ENCODE measurements around the gene SPTBN1. TPM values are rescaled to one million over a fixed set of nuclear protein-coding genes. Genes with fewer than 3 reads are reported as not detected.

The SPTBN1 gene
- polyA plus RNA-seq, 1 donor: 168 TPM

GRCh38 chr2:54618646-54619565, 162.8 kb downstream of the SPTBN1 start:
- 67% methylated on average over 2 of the region's 5 CpGs for WGBS (ENCODE audit: insufficient coverage, low lambda C conversion rate)
- Histone ChIP-seq H3K9me3 (ENCODE audit: control insufficient read depth, low read depth, low read length) (no peaks in the 10 kb centered on the region), H3K36me3 (ENCODE audit: control insufficient read depth, insufficient read depth, low read length) (peaks cover 88% of the 10 kb centered on the region), H3K27ac (ENCODE audit: low read length) (no peak overlapping the region), H3K27me3 (ENCODE audit: control insufficient read depth, insufficient read depth, low read length) (no peaks in the 10 kb centered on the region), H3K4me1 (ENCODE audit: control insufficient read depth, insufficient read depth, low read length) (no peaks in the 10 kb centered on the region), H3K4me3 (ENCODE audit: low read length) (no peak overlapping the region)
- no peak for DNase-seq

- Histone ChIP-seq H3K27me3 (ENCODE audit: control insufficient read depth, insufficient read depth, low read length) (no peaks in the 10 kb centered on the region), H3K27ac (ENCODE audit: low read length) (no peak overlapping the region), H3K4me3 (ENCODE audit: low read length) (no peak overlapping the region), H3K36me3 (ENCODE audit: control insufficient read depth, insufficient read depth, low read length) (peaks cover 87% of the 10 kb centered on the region), H3K9me3 (ENCODE audit: control insufficient read depth, low read depth, low read length) (no peaks in the 10 kb centered on the region), H3K4me1 (ENCODE audit: control insufficient read depth, insufficient read depth, low read length) (no peaks in the 10 kb centered on the region)
- 100% methylated on average over 2 of the region's 9 CpGs for WGBS (ENCODE audit: insufficient coverage, low lambda C conversion rate)
- no peak for DNase-seq
Observed at GRCh38 chr2:54619660-54620231, 163.6 kb downstream of the SPTBN1 start.

- no peaks in the 10 kb centered on the region for H3K27me3 ChIP-seq (ENCODE audit: control insufficient read depth, insufficient read depth, low read length)
- no peaks in the 10 kb centered on the region for H3K4me1 ChIP-seq (ENCODE audit: control insufficient read depth, insufficient read depth, low read length)
- WGBS (ENCODE audit: insufficient coverage, low lambda C conversion rate): no CpG with 5 or more reads among the region's 5 CpGs
- peaks cover 90% of the 10 kb centered on the region for H3K36me3 ChIP-seq (ENCODE audit: control insufficient read depth, insufficient read depth, low read length)
- no peak overlapping the region for H3K4me3 ChIP-seq (ENCODE audit: low read length)
- DNase-seq: no peak
- H3K27ac ChIP-seq (ENCODE audit: low read length): no peak overlapping the region
- no peaks in the 10 kb centered on the region for H3K9me3 ChIP-seq (ENCODE audit: control insufficient read depth, low read depth, low read length)
Observed at GRCh38 chr2:54620948-54621347, 164.8 kb downstream of the SPTBN1 start.

- DNase-seq: peak; percentile 50 to 55
- Histone ChIP-seq H3K4me3 (ENCODE audit: low read length) (no peak overlapping the region), H3K27me3 (ENCODE audit: control insufficient read depth, insufficient read depth, low read length) (no peaks in the 10 kb centered on the region), H3K9me3 (ENCODE audit: control insufficient read depth, low read depth, low read length) (peaks cover 3% of the 10 kb centered on the region), H3K27ac (ENCODE audit: low read length) (peak overlapping the region; percentile 50), H3K4me1 (ENCODE audit: control insufficient read depth, insufficient read depth, low read length) (peaks cover 5% of the 10 kb centered on the region), H3K36me3 (ENCODE audit: control insufficient read depth, insufficient read depth, low read length) (peaks cover 93% of the 10 kb centered on the region)
- WGBS (ENCODE audit: insufficient coverage, low lambda C conversion rate): 81% methylated on average over 3 of the region's 12 CpGs
Observed at GRCh38 chr2:54624591-54625071, 168.5 kb downstream of the SPTBN1 start.

GRCh38 chr2:54626131-54626530, 170.0 kb downstream of the SPTBN1 start:
- DNase-seq: no peak
- H3K27me3 ChIP-seq (ENCODE audit: control insufficient read depth, insufficient read depth, low read length): no peaks in the 10 kb centered on the region
- H3K4me3 ChIP-seq (ENCODE audit: low read length): no peak overlapping the region
- peaks cover 3% of the 10 kb centered on the region for H3K9me3 ChIP-seq (ENCODE audit: control insufficient read depth, low read depth, low read length)
- peaks cover 20% of the 10 kb centered on the region for H3K4me1 ChIP-seq (ENCODE audit: control insufficient read depth, insufficient read depth, low read length)
- H3K36me3 ChIP-seq (ENCODE audit: control insufficient read depth, insufficient read depth, low read length): peaks cover 93% of the 10 kb centered on the region
- WGBS (ENCODE audit: insufficient coverage, low lambda C conversion rate): 100% methylated on average over 1 of the region's 7 CpGs
- no peak overlapping the region for H3K27ac ChIP-seq (ENCODE audit: low read length)

- peaks cover 93% of the 10 kb centered on the region for H3K36me3 ChIP-seq (ENCODE audit: control insufficient read depth, insufficient read depth, low read length)
- peaks cover 3% of the 10 kb centered on the region for H3K9me3 ChIP-seq (ENCODE audit: control insufficient read depth, low read depth, low read length)
- WGBS (ENCODE audit: insufficient coverage, low lambda C conversion rate): 100% methylated on average over 1 of the region's 2 CpGs
- no peaks in the 10 kb centered on the region for H3K27me3 ChIP-seq (ENCODE audit: control insufficient read depth, insufficient read depth, low read length)
- peaks cover 20% of the 10 kb centered on the region for H3K4me1 ChIP-seq (ENCODE audit: control insufficient read depth, insufficient read depth, low read length)
- no peak overlapping the region for H3K27ac ChIP-seq (ENCODE audit: low read length)
- no peak overlapping the region for H3K4me3 ChIP-seq (ENCODE audit: low read length)
- no peak for DNase-seq
Observed at GRCh38 chr2:54626884-54627283, 170.8 kb downstream of the SPTBN1 start.

- no peak for DNase-seq
- Histone ChIP-seq H3K27me3 (ENCODE audit: control insufficient read depth, insufficient read depth, low read length) (no peaks in the 10 kb centered on the region), H3K27ac (ENCODE audit: low read length) (no peak overlapping the region), H3K9me3 (ENCODE audit: control insufficient read depth, low read depth, low read length) (peaks cover 3% of the 10 kb centered on the region), H3K36me3 (ENCODE audit: control insufficient read depth, insufficient read depth, low read length) (peaks cover 95% of the 10 kb centered on the region), H3K4me1 (ENCODE audit: control insufficient read depth, insufficient read depth, low read length) (peaks cover 20% of the 10 kb centered on the region), H3K4me3 (ENCODE audit: low read length) (no peak overlapping the region)
- no CpG with 5 or more reads among the region's 6 CpGs for WGBS (ENCODE audit: insufficient coverage, low lambda C conversion rate)
Observed at GRCh38 chr2:54627973-54628372, 171.8 kb downstream of the SPTBN1 start.

GRCh38 chr2:54628418-54628817, 172.3 kb downstream of the SPTBN1 start:
- Histone ChIP-seq H3K27ac (ENCODE audit: low read length) (no peak overlapping the region), H3K27me3 (ENCODE audit: control insufficient read depth, insufficient read depth, low read length) (no peaks in the 10 kb centered on the region), H3K9me3 (ENCODE audit: control insufficient read depth, low read depth, low read length) (peaks cover 3% of the 10 kb centered on the region), H3K36me3 (ENCODE audit: control insufficient read depth, insufficient read depth, low read length) (peaks cover 95% of the 10 kb centered on the region), H3K4me1 (ENCODE audit: control insufficient read depth, insufficient read depth, low read length) (peaks cover 20% of the 10 kb centered on the region), H3K4me3 (ENCODE audit: low read length) (no peak overlapping the region)
- DNase-seq: no peak
- no CpG with 5 or more reads among the region's 5 CpGs for WGBS (ENCODE audit: insufficient coverage, low lambda C conversion rate)

GRCh38 chr2:54628957-54629356, 172.8 kb downstream of the SPTBN1 start:
- WGBS (ENCODE audit: insufficient coverage, low lambda C conversion rate): 100% methylated on average over 1 of the region's 30 CpGs
- peaks cover 3% of the 10 kb centered on the region for H3K9me3 ChIP-seq (ENCODE audit: control insufficient read depth, low read depth, low read length)
- H3K27ac ChIP-seq (ENCODE audit: low read length): peak overlapping the region; percentile 79
- H3K4me1 ChIP-seq (ENCODE audit: control insufficient read depth, insufficient read depth, low read length): peaks cover 20% of the 10 kb centered on the region
- H3K36me3 ChIP-seq (ENCODE audit: control insufficient read depth, insufficient read depth, low read length): peaks cover 95% of the 10 kb centered on the region
- no peaks in the 10 kb centered on the region for H3K27me3 ChIP-seq (ENCODE audit: control insufficient read depth, insufficient read depth, low read length)
- no peak overlapping the region for H3K4me3 ChIP-seq (ENCODE audit: low read length)
- no peak for DNase-seq

- Histone ChIP-seq H3K27ac (ENCODE audit: low read length) (peak overlapping the region; percentile 79), H3K4me1 (ENCODE audit: control insufficient read depth, insufficient read depth, low read length) (peaks cover 20% of the 10 kb centered on the region), H3K36me3 (ENCODE audit: control insufficient read depth, insufficient read depth, low read length) (peaks cover 96% of the 10 kb centered on the region), H3K27me3 (ENCODE audit: control insufficient read depth, insufficient read depth, low read length) (no peaks in the 10 kb centered on the region), H3K4me3 (ENCODE audit: low read length) (no peak overlapping the region), H3K9me3 (ENCODE audit: control insufficient read depth, low read depth, low read length) (peaks cover 3% of the 10 kb centered on the region)
- no peak for DNase-seq
- 100% methylated on average over 6 of the region's 20 CpGs for WGBS (ENCODE audit: insufficient coverage, low lambda C conversion rate)
Observed at GRCh38 chr2:54629390-54629789, 173.3 kb downstream of the SPTBN1 start.

Data from large intestine (tissue), 3 donors.